Parathyroid adenoma (tissue), 2 donors: ENCODE data around the gene GNG14.
"Not testable (repeated sequence)": the region's sequence is repeated elsewhere in the genome, so short reads cannot be mapped to it uniquely, and the experiment has no call there.

ENCODE experiments used
- H2AFZ ChIP-seq: fragments of 300-600 bp; sonication (generic); one replicate; pipeline ENCODE4 v1.7.0; 2017; ENCODE audit warnings: antibody characterized with exemption, mild to moderate bottlenecking
- H3K27ac ChIP-seq: fragments of 300-600 bp; sonication (generic); one replicate; pipeline ENCODE4 v1.7.0; 2017
- H3K27me3 ChIP-seq: fragments of 300-600 bp; sonication (generic); one replicate; pipeline ENCODE4 v1.7.0; 2017; ENCODE audit warnings: low read length; ENCODE audit not compliant: control insufficient read depth, insufficient read depth
- H3K36me3 ChIP-seq: fragments of 300-600 bp; sonication (generic); one replicate; pipeline ENCODE4 v1.7.0; 2017; ENCODE audit warnings: low read length; ENCODE audit not compliant: control insufficient read depth, insufficient read depth
- H3K4me1 ChIP-seq: fragments of 300-600 bp; sonication (generic); one replicate; pipeline ENCODE4 v1.7.0; 2017; ENCODE audit warnings: control low read depth
- H3K4me2 ChIP-seq: fragments of 300-600 bp; sonication (generic); one replicate; pipeline ENCODE4 v1.7.0; 2017; ENCODE audit warnings: low read length
- H3K4me3 ChIP-seq: fragments of 300-600 bp; sonication (generic); one replicate; pipeline ENCODE4 v1.7.0; 2017; ENCODE audit warnings: low read depth, low read length
- H3K79me2 ChIP-seq: fragments of 300-600 bp; sonication (generic); one replicate; pipeline ENCODE4 v1.7.0; 2017; ENCODE audit warnings: control low read depth
- H3K9ac ChIP-seq: fragments of 300-600 bp; sonication (generic); one replicate; pipeline ENCODE4 v1.7.0; 2017; ENCODE audit warnings: mild to moderate bottlenecking
- H3K9me3 ChIP-seq: fragments of 300-600 bp; sonication (generic); one replicate; pipeline ENCODE4 v1.7.0; 2017; ENCODE audit warnings: low read length; ENCODE audit not compliant: control insufficient read depth
- CTCF ChIP-seq: fragments of 300-600 bp; sonication (generic); IDR thresholded peaks from one replicate; pipeline ENCODE4 v1.7.0; 2017; ENCODE audit warnings: antibody characterized with exemption, mild to moderate bottlenecking
- donor health status: primary hyperparathyroidism.

GNG14 gene

DNA sequence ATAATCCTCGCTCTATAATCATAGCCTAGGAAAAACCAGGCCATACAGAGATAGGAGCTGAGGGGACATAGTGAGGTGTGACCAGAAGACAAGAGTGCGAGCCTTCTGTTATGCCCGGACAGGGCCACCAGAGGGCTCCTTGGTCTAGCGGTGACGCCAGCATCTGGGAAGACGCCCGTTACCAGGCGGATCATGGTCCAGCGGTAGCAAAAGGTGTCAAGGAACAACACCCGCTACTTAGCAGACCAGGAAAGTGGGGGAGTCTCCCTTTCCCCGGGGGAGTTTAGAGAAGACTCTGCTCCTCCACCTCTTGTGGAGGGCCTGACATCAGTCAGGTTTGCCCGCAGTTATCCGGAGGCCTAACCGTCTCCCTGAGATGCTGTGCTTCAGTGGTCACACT is 24.3 kb downstream of the GNG14 start:
- H3K4me1 ChIP-seq, H3K9ac ChIP-seq, H3K27me3 ChIP-seq, H3K4me2 ChIP-seq, H2AFZ ChIP-seq, H3K27ac ChIP-seq, H3K36me3 ChIP-seq, H3K4me3 ChIP-seq, H3K9me3 ChIP-seq: not testable (repeated sequence)
- peaks cover 33% of the 10 kb centered on the region for H3K79me2 ChIP-seq
- peak; percentile 36 for TF ChIP-seq CTCF

DNA sequence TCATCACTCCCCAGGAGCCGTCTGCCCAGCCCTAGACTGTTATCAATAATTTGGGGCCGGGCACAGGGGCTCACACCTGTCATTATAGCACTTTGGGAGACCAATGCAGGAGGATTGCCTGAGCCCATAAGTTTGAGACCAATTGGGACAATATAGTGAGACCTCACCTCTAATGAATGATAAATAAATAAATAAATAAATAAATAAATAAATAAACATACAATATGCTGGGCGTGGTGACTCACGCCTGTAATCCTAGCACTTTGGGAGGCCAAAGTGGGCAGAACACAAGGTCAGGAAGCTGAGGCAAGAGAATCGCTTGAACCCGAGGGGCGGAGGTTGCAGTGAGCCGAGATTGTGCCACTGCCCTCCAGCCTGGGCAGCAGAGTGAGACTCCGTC is 25.5 kb downstream of the GNG14 start:
- peaks cover 39% of the 10 kb centered on the region for H3K79me2 ChIP-seq
- not testable (repeated sequence) for H3K4me2 ChIP-seq, H3K27ac ChIP-seq, H3K9ac ChIP-seq, H3K27me3 ChIP-seq, H2AFZ ChIP-seq, H3K4me3 ChIP-seq, H3K36me3 ChIP-seq, H3K9me3 ChIP-seq, H3K4me1 ChIP-seq

GRCh38 chr19:12715102-12715501 is 27.3 kb downstream of the GNG14 start:
- Histone ChIP-seq H3K36me3 (no peaks in the 10 kb centered on the region), H2AFZ (no peak overlapping the region), H3K27me3 (no peaks in the 10 kb centered on the region), H3K4me2 (no peak overlapping the region), H3K4me3 (no peak overlapping the region), H3K4me1 (no peaks in the 10 kb centered on the region), H3K9me3 (no peaks in the 10 kb centered on the region), H3K79me2 (peaks cover 52% of the 10 kb centered on the region), H3K27ac (no peak overlapping the region), H3K9ac (no peak overlapping the region)
- TF ChIP-seq CTCF, result no peak

DNA sequence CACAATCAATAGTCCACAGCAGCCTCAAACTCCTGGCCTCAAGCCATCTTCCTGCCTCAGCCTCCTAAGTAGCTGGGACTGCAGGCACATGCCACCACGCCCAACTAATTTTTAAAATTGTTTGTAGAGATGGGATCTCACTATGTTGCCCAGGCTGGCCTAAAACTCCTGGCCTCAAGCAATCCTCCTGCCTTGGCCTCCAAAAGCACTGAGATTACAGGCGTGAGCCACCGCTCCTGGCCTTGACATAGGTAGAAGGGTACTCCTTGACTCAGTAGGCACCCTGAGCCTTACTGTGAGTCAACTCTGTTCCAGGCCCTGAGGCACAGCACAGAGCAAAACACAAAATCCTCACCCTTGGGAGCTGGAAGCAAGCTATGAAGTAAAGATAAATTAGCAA is 28.1 kb downstream of the GNG14 start:
- H3K4me1 ChIP-seq, result no peaks in the 10 kb centered on the region
- H2AFZ ChIP-seq, result no peak overlapping the region
- no peaks in the 10 kb centered on the region for H3K36me3 ChIP-seq
- H3K4me2 ChIP-seq, result no peak overlapping the region
- no peak overlapping the region for H3K27ac ChIP-seq
- no peak for TF ChIP-seq CTCF
- no peak overlapping the region for H3K4me3 ChIP-seq
- H3K9me3 ChIP-seq, result no peaks in the 10 kb centered on the region
- no peak overlapping the region for H3K9ac ChIP-seq
- H3K79me2 ChIP-seq, result peaks cover 57% of the 10 kb centered on the region
- no peaks in the 10 kb centered on the region for H3K27me3 ChIP-seq

DNA sequence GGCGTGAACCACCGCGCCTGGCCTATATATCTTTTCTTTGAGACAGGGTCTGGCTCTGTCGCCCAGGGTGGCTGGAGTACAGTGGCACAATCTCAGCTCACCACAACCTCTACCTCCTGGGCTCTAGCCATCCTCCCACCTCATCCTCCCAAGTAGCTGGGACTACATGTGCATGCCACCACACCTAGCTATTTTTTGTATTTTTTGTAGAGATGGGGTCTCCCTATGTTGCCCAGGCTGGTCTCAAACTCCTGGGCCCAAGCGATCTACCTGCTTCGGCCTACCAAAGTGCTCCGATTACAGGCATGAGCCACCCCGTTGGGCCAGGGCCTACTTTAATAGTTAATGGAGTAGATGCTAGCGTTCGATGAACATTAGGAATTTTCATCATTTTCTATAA is 32.5 kb downstream of the GNG14 start:
- Histone ChIP-seq H3K9ac (no peak overlapping the region), H2AFZ (no peak overlapping the region), H3K27ac (no peak overlapping the region), H3K27me3 (no peaks in the 10 kb centered on the region), H3K4me1 (peaks cover 13% of the 10 kb centered on the region), H3K4me2 (peak overlapping the region; percentile 99), H3K9me3 (no peaks in the 10 kb centered on the region), H3K36me3 (no peaks in the 10 kb centered on the region), H3K4me3 (peak overlapping the region; percentile 90), H3K79me2 (peaks cover 53% of the 10 kb centered on the region)
- TF ChIP-seq CTCF, result no peak
